Measurements from ENCODE around the gene GZMH.

DNA sequence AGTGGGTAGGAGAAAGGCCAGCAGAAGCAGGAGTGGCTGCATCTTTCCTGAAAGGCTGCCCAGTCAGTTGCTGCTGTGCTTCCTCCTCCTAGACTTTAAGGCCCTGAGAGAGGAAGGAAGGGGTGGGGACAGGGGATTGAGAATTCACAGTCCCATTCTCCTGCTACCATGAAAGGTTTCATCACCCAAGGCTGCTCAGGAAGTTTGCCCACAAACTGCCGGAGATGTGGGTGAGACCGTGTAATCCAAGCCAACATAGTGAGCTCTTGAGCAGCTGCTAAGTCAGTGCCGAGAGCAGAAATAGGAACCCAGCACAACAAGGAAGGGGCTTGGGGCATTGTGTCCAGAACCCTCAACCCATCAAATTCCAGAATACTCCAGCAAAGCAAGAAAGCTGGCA is 33.3 kb downstream of the GZMH start, which contains the start of gene CTSG:
- TF ChIP-seq, protein P1, sequence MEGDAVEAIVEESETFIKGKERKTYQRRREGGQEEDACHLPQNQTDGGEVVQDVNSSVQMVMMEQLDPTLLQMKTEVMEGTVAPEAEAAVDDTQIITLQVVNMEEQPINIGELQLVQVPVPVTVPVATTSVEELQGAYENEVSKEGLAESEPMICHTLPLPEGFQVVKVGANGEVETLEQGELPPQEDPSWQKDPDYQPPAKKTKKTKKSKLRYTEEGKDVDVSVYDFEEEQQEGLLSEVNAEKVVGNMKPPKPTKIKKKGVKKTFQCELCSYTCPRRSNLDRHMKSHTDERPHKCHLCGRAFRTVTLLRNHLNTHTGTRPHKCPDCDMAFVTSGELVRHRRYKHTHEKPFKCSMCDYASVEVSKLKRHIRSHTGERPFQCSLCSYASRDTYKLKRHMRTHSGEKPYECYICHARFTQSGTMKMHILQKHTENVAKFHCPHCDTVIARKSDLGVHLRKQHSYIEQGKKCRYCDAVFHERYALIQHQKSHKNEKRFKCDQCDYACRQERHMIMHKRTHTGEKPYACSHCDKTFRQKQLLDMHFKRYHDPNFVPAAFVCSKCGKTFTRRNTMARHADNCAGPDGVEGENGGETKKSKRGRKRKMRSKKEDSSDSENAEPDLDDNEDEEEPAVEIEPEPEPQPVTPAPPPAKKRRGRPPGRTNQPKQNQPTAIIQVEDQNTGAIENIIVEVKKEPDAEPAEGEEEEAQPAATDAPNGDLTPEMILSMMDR (IDR thresholded peaks at IDR 0.05): no peak
- TF ChIP-seq EZH2 (IDR thresholded peaks at IDR 0.05; ENCODE audit: borderline replicate concordance, insufficient read depth, low read depth, low read length, poor library complexity, severe bottlenecking): no peak
